HG03354 (cell line): ENCODE measurements around the gene ALDOA.

Experiments
- ATAC-seq: cut with Tn5 transposase; IDR thresholded peaks from one replicate; pipeline ENCODE4 v1.9.1; 2021; ENCODE audit warnings: mild to moderate bottlenecking; ENCODE audit not compliant: unreplicated experiment, poor library complexity, severe bottlenecking

Gene ALDOA

DNA sequence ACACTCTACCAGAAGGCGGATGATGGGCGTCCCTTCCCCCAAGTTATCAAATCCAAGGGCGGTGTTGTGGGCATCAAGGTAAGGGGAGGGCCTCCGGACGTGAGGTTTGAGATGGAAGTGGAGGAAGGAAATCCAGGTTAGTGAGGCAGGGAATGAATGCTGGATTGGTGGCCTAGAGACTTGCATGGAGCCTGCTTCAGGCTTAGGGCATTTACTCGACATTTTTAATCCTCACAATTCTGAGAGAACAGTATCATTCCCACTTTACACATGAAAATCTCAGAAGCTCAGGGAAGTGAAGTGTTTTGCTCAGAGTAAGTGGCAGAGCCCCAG, 2.0 kb downstream of the ALDOA start:
- ATAC-seq, result no peak

GRCh38 chr16:30068333-30068732, 2.8 kb downstream of the ALDOA start:
- no peak for ATAC-seq

DNA sequence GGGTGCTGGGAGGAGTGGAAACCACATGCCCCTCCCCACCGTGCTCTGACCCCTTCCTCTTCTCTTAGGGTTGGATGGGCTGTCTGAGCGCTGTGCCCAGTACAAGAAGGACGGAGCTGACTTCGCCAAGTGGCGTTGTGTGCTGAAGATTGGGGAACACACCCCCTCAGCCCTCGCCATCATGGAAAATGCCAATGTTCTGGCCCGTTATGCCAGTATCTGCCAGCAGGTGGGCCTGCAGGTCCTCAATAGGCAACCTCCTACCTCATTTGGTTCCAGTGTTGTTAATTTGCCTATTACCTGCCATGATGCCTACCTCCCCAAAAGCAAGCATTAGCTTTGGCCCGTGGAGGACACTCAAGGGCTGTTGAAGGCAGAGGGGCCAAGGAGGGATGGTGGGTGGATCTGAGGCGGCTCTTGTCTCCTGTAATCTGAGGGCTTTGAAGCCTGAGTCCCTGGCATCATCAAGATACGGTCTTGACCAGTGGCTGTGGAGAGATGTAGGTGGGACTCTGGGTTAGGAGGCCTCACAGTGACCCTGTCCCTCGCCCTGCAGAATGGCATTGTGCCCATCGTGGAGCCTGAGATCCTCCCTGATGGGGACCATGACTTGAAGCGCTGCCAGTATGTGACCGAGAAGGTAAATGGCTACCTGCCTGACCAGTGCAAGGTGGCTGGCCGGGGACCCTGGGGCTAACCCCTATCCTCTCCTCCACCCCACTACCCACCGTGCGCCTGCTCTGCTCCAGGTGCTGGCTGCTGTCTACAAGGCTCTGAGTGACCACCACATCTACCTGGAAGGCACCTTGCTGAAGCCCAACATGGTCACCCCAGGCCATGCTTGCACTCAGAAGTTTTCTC, 3.4 kb downstream of the ALDOA start:
- ATAC-seq, result no peak

DNA sequence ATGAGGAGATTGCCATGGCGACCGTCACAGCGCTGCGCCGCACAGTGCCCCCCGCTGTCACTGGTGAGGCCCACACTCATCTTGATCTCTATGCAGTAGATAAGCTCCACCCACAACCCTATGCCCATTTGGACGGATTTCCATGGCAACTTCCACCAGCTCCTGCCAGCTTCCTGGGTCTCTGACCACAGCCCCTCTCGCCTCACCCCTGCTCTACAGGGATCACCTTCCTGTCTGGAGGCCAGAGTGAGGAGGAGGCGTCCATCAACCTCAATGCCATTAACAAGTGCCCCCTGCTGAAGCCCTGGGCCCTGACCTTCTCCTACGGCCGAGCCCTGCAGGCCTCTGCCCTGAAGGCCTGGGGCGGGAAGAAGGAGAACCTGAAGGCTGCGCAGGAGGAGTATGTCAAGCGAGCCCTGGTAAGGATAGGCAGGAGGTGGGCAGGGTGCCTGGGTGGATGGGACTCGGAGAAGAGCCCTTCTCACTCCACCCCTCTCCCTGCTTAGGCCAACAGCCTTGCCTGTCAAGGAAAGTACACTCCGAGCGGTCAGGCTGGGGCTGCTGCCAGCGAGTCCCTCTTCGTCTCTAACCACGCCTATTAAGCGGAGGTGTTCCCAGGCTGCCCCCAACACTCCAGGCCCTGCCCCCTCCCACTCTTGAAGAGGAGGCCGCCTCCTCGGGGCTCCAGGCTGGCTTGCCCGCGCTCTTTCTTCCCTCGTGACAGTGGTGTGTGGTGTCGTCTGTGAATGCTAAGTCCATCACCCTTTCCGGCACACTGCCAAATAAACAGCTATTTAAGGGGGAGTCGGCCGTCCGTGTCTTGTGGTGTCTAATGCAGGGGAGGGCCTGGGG, 4.3 kb downstream of the ALDOA start:
- ATAC-seq, result no peak

DNA sequence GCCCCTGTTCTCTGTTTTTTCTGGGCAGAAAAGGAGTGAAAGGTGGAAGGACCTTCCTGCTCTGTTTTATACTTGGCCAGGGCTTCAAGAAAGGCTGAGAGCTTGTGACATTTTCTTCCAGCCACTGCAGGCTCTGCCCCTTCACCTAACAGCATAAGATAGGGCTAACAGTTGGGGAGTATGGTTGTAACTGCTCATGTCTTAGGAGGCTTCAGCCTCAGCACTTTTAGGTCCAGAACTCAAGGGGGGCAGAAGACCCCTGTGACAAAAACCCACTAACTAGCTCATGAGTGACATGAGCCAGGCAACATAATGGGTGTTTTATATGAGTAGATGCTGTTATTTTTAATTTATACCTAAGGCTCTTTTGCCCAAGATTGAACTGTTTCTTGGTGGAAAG, 4.9 kb downstream of the ALDOA start:
- ATAC-seq, result no peak

DNA sequence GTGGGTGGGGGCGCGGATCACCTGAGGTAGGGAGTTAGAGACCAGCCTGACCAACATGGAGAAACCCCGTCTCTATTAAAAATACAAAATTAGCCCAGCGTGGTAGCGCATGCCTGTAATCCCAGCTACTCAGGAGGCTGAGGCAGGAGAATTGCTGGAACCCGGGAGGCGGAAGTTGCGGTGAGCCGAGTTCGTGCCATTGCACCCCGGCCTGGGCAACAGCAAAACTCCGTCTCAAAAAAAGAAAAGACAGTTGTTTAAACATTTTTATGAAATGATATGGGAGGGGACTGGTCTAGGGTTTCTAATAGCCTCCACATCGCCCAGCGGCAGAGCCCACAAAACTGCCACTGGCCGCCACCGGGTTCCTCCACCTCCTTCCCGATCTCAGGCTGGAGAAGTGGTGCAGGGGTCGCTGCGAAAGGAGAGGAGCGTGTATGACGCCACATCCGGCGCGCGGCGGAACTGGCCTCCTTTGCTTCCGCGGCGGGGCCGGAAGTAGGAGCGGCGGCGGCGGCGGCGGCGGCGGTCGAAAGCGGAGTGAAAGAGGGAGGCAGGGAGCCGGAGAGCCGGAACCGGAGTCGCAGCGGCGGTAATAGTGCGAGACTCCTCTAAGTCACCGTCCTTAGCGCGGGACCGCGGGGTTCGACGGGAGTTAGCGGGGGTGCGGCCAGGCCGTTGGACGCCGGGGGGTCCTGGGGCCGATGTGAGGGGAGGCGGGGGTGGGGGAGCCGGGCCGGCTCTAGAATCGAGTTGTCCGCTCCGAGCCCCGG, 10.1 kb downstream of the ALDOA start, which contains the start of gene PPP4C:
PPP4C (plus strand) TSS at position 492 of the 773 bp plus-strand sequence. CDS start 384 bp downstream, outside the sequence.
- peak; percentile 86 for ATAC-seq

DNA sequence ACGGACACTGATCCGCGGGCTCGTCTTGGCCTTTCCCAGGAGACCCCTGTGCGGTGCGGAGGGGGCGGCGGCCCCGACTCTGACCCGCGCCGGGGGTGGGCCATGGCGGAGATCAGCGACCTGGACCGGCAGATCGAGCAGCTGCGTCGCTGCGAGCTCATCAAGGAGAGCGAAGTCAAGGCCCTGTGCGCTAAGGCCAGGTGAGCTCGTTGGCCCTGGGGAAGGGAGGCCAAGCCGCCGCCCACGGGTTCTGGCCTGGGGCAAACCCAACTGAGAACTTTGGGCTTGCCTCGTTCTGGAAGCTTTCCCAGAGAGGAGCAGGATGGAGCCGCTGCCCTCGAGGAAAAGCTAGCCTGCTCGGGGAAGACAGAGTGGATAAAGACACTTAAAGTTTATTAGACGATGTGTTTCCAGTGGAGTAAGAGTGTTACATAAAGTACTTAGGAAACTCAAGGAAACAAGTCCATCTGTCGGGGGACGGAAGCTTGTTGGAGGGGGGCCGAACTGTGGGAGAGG, 10.8 kb downstream of the ALDOA start:
- peak; percentile 30 for ATAC-seq

GRCh38 chr16:30077656-30078055, 12.1 kb downstream of the ALDOA start:
- no peak for ATAC-seq

GRCh38 chr16:30078744-30079143, 13.2 kb downstream of the ALDOA start:
- no peak for ATAC-seq

GRCh38 chr16:30079480-30079879, 13.9 kb downstream of the ALDOA start:
- no peak for ATAC-seq

DNA sequence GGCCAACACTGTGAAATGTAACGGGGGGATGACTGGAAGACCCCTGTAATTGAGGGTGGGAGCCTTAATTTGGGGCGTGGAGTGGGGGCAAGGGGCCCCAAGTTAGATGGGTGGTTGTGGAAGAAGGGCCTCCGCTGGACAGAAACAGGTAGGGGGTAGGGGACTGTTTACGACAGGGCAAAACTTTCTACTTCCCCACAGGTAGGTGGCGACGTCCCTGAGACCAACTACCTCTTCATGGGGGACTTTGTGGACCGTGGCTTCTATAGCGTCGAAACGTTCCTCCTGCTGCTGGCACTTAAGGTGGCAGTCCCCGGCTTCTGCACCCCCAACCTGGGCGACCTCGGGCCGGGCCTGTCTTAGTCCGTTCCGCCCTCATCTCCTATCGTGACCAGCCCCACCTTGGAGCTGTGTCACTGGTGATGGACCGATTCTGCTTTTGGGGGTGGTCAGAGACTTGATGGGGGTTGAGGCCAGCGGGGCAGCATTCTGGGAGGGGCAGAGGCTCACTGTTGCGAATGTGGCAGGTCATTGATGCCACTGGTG, 17.1 kb downstream of the ALDOA start:
- ATAC-seq, result no peak

DNA sequence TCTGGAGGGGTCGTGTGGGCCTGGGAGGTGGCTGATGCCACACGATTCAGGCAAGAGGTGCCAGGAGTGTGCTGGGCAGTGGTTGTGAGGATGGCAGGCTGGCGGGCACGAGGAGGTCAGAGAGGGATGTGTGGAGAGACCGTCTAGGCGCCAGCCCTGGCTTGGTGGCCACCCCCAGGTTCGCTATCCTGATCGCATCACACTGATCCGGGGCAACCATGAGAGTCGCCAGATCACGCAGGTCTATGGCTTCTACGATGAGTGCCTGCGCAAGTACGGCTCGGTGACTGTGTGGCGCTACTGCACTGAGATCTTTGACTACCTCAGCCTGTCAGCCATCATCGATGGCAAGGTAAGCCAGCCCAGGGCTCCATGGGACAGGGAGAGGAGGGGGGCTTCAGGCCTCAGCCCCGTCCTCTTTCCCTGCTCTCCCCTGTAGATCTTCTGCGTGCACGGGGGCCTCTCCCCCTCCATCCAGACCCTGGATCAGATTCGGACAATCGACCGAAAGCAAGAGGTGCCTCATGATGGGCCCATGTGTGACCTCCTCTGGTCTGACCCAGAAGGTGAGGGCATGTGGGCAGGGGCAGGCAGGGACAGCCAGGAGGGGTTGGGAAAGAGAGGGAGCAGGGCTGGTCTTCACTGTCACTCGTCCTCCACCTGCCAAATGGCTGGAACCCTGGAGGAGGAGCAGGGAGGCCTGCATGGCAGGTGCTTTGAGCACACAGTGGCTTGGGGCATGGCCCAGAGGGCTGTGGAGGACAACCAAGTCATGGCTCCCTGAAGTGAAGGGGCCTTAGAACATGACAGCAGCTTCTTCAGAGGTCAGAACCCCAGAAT, 17.9 kb downstream of the ALDOA start:
- ATAC-seq, result no peak

DNA sequence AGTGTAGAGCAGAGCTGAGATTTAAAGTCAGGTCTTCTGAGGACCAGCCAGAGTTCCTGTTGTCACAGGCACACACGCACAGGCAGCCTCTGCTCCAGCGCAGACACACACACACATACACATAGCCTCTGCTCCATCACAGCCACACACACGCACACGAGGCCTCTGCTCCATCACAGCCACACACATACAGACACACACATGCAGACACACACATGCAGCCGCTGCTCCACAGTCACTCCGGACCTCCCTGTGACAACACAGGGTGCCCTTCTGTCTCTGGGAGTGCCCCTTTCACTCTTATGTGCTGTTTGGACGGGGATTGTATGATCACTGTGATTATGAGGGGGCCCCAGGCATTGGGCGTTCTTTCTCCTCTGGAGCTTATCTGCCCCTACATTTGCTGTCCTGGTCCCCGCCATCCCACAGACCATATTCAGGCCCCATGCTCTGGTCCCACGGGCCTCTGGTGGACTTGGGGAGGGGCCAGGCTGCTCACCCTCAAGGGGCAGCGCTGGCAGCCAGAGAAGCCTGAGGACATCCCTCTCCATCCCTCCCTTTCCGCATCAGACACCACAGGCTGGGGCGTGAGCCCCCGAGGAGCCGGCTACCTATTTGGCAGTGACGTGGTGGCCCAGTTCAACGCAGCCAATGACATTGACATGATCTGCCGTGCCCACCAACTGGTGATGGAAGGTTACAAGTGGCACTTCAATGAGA, 18.7 kb downstream of the ALDOA start:
- ATAC-seq, result no peak

- no peak for ATAC-seq
These were observed 19.2 kb downstream of the ALDOA start for GRCh38 chr16:30084816-30085159.

DNA sequence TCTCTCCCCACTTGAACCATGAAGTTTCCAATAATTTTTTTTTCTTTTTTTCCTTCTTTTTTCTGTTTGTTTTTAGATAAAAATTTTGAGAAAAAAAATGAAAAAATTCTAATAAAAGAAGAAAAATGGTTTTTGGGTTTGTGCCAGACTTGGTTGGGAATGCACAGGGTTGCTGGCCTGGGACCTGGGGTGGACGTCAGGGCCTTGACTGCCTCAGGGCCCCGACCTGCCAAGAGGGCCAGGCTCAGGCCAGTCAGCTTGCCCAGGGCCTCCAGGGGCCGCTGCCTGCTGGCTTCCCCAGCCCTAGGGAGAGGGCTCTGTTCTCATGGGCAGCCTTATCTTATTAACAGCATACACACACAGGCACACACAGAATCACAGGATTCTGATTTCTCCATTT, 19.7 kb downstream of the ALDOA start:
- no peak for ATAC-seq

DNA sequence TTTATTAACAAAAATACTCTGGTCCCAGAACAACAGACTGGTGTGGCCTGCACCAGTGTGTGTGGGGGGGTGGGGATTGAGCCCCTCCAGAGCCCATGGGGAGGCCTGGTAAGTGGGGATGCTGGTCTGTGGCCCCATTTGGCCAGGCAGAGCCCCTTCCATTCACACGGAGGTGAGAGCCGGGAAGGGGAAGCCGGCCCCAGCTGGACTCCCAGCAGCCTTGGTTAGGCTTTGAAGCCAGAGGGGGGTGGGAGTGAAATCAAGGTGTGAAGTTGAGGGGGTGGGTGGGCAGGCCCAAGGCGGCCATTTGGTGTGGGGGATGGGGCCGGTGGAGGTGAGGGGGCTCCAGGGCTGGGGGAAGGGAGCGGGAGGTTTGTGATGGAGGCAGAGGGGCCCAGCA, 20.3 kb downstream of the ALDOA start:
- no peak for ATAC-seq

- no peak for ATAC-seq
These were observed 21.0 kb downstream of the ALDOA start for GRCh38 chr16:30086291-30087140.
